DOHH2 (cell line): Measurements from ENCODE around the gene REXO1.

Experiments used
- H3F3A ChIP-seq: fragments of 200-600 bp; sonication (generic), shearing (Covaris generic); 2 replicates; pipeline ENCODE4 v1.6.0; 2016; ENCODE audit warnings: antibody characterized with exemption, mild to moderate bottlenecking; ENCODE audit not compliant: control insufficient read depth, insufficient read depth
- H3K27ac ChIP-seq: fragments of 200-600 bp; sonication (generic); 2 replicates; pipeline ENCODE4 v1.5.1; 2014; ENCODE audit warnings: low read depth, mild to moderate bottlenecking, low read length, moderate library complexity
- H3K27me3 ChIP-seq: fragments of 200-600 bp; sonication (generic); 2 replicates; pipeline ENCODE4 v1.6.1; 2014; ENCODE audit warnings: mild to moderate bottlenecking, low read length, mixed read lengths; ENCODE audit not compliant: control insufficient read depth
- H3K36me3 ChIP-seq: fragments of 200-600 bp; sonication (generic); 2 replicates; pipeline ENCODE4 v1.6.1; 2014; ENCODE audit warnings: mild to moderate bottlenecking, low read length, moderate library complexity, mixed read lengths; ENCODE audit not compliant: control insufficient read depth
- H3K4me1 ChIP-seq: fragments of 200-600 bp; sonication (generic); 2 replicates; pipeline ENCODE4 v1.6.1; 2014; ENCODE audit warnings: mild to moderate bottlenecking, low read length, mixed read lengths; ENCODE audit not compliant: control insufficient read depth
- H3K4me2 ChIP-seq: fragments of 200-600 bp; sonication (generic); 2 replicates; pipeline ENCODE4 v1.6.0; 2014; ENCODE audit warnings: mild to moderate bottlenecking, low read length, moderate library complexity
- H3K4me3 ChIP-seq: fragments of 200-600 bp; sonication (generic); 2 replicates; pipeline ENCODE4 v1.5.1; 2014; ENCODE audit warnings: mild to moderate bottlenecking, low read length, mixed read lengths
- H3K79me2 ChIP-seq: fragments of 200-600 bp; sonication (generic); 2 replicates; pipeline ENCODE4 v1.6.1; 2014; ENCODE audit warnings: mild to moderate bottlenecking, low read length, mixed read lengths; ENCODE audit not compliant: control insufficient read depth
- H3K9me2 ChIP-seq: fragments of 200-600 bp; sonication (generic); replicated peaks from 2 replicates; pipeline ENCODE4 v1.6.1; 2014; ENCODE audit warnings: mild to moderate bottlenecking, low read length, mixed read lengths; ENCODE audit not compliant: control insufficient read depth
- H3K9me3 ChIP-seq: fragments of 200-600 bp; sonication (generic); 2 replicates; pipeline ENCODE4 v1.6.1; 2014; ENCODE audit warnings: antibody characterized with exemption, low read length, mixed read lengths; ENCODE audit not compliant: control insufficient read depth, insufficient read depth
- H4K20me1 ChIP-seq: fragments of 200-600 bp; sonication (generic); 2 replicates; pipeline ENCODE4 v1.6.0; 2014; ENCODE audit warnings: low read depth, mild to moderate bottlenecking, antibody characterized with exemption, low read length, moderate library complexity; ENCODE audit not compliant: control insufficient read depth, insufficient read depth
- EZH2phosphoT487 ChIP-seq: fragments of 200-600 bp; sonication (generic); IDR thresholded peaks from 2 replicates; pipeline ENCODE4 v1.6.1; 2017; ENCODE audit warnings: borderline replicate concordance, mild to moderate bottlenecking, antibody characterized with exemption, low read length, moderate library complexity, mixed read lengths
- TF ChIP-seq, protein P1 (sequence below): fragments of 200-600 bp; sonication (generic); IDR thresholded peaks from one replicate; pipeline ENCODE4 v1.5.1; 2014; ENCODE audit warnings: antibody characterized with exemption, mild to moderate bottlenecking, low read depth, low read length; ENCODE audit not compliant: poor library complexity, severe bottlenecking

Gene REXO1

DNA sequence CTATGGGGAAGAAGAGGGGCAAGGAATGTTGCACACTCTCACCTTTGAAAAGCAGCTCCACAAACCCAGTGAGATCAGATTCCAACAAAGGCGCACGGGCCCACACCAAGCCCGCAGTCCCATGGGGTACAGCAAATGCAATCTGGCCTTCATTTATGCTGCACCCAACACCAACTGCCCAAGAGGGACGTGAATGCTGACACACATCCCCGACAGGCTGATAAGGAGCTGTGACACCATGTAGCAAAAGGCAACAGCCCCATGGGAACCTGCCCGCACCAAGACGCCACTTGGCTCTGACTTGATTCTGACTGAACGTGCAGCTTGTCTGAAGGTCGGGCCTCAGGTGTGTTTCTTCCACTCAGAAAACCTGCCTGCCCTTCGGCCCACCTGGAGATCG is 17.3 kb downstream of the REXO1 start:
- Histone ChIP-seq H3K4me2 (no peak overlapping the region), H4K20me1 (peaks cover 5% of the 10 kb centered on the region), H3F3A (no peaks in the 10 kb centered on the region; the same call in 1 of the 2 replicates), H3K27ac (no peak overlapping the region), H3K27me3 (no peaks in the 10 kb centered on the region), H3K36me3 (peaks cover 34% of the 10 kb centered on the region), H3K79me2 (peaks cover 71% of the 10 kb centered on the region), H3K4me1 (no peaks in the 10 kb centered on the region), H3K4me3 (no peak overlapping the region), H3K9me3 (no peaks in the 10 kb centered on the region), H3K9me2 (no peaks in the 10 kb centered on the region)
- TF ChIP-seq, protein P1, sequence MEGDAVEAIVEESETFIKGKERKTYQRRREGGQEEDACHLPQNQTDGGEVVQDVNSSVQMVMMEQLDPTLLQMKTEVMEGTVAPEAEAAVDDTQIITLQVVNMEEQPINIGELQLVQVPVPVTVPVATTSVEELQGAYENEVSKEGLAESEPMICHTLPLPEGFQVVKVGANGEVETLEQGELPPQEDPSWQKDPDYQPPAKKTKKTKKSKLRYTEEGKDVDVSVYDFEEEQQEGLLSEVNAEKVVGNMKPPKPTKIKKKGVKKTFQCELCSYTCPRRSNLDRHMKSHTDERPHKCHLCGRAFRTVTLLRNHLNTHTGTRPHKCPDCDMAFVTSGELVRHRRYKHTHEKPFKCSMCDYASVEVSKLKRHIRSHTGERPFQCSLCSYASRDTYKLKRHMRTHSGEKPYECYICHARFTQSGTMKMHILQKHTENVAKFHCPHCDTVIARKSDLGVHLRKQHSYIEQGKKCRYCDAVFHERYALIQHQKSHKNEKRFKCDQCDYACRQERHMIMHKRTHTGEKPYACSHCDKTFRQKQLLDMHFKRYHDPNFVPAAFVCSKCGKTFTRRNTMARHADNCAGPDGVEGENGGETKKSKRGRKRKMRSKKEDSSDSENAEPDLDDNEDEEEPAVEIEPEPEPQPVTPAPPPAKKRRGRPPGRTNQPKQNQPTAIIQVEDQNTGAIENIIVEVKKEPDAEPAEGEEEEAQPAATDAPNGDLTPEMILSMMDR, result no peak
- TF ChIP-seq EZH2phosphoT487, result no peak

DNA sequence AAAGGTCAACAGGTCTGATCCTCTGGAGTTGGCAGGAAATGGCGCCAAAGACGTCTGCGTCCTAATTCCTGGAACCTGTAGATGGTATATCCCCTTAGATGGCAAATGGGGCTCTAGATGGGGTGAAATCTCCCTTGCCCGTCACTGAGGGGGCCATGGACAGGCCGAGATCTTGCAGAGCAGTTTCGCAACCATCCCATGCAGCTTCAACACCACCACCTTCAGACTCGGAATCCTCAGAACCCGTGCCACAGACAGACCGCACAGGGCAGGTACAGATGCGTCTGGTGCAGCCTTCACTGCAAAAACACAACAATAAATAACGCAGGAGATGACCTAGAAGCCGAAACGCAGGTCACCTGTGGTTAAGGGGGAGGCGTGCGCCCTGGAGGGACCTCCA is 17.7 kb downstream of the REXO1 start:
- Histone ChIP-seq H4K20me1 (peaks cover 5% of the 10 kb centered on the region), H3K4me2 (no peak overlapping the region), H3K9me3 (no peaks in the 10 kb centered on the region), H3K36me3 (peaks cover 38% of the 10 kb centered on the region), H3K4me3 (no peak overlapping the region), H3F3A (no peaks in the 10 kb centered on the region; the same call in 1 of the 2 replicates), H3K9me2 (no peaks in the 10 kb centered on the region), H3K79me2 (peaks cover 70% of the 10 kb centered on the region), H3K4me1 (no peaks in the 10 kb centered on the region), H3K27ac (no peak overlapping the region), H3K27me3 (no peaks in the 10 kb centered on the region)
- TF ChIP-seq EZH2phosphoT487, result no peak
- TF ChIP-seq, protein P1, result no peak

DNA sequence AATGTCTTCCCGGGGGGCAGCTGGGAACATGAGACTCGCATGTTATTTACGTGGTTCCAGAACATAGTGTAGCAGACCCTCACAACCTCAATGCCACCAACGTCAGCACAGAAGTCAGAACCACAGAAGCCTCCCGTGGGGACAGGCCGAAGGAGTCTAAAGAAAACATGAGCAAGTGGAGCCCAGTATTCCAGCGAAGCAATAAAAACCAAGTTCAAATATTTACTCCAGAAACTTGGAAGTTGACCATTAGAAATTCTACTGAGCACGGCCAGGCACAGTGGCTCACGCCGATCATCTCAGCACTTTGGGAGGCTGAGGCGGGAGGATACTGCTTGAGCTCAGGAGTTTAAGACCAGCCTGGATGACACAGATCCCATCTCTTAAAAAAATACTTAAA is 18.3 kb downstream of the REXO1 start:
- Histone ChIP-seq H3K4me2 (no peak overlapping the region), H3K4me3 (no peak overlapping the region), H3K9me3 (no peaks in the 10 kb centered on the region), H3K27me3 (no peaks in the 10 kb centered on the region), H3K36me3 (peaks cover 37% of the 10 kb centered on the region), H3K4me1 (no peaks in the 10 kb centered on the region), H3K9me2 (no peaks in the 10 kb centered on the region), H3F3A (no peaks in the 10 kb centered on the region; the same call in 1 of the 2 replicates), H3K79me2 (peaks cover 64% of the 10 kb centered on the region), H4K20me1 (peaks cover 3% of the 10 kb centered on the region), H3K27ac (no peak overlapping the region)
- no peak for TF ChIP-seq EZH2phosphoT487
- TF ChIP-seq, protein P1, result no peak
